Measurements from ENCODE around the gene BTBD19. TPM values are rescaled to one million over a fixed set of nuclear protein-coding genes. Genes with fewer than 3 reads are reported as not detected.
"Not testable (repeated sequence)": the region's sequence is repeated elsewhere in the genome, so short reads cannot be mapped to it uniquely, and the experiment has no call there.

The BTBD19 gene
- total RNA-seq, 1 donor = 21.4 TPM

GRCh38 chr1:44832056-44832705 lies 23.9 kb downstream of the BTBD19 start:
- H3K4me3 ChIP-seq (ENCODE audit: insufficient read depth, low read length) = no peak overlapping the region
- H3K27ac ChIP-seq (ENCODE audit: low read depth, low read length) = no peak overlapping the region
- H2AFZ ChIP-seq (ENCODE audit: low read length) = no peak overlapping the region
- DNase-seq (ENCODE audit: insufficient read length, low spot score, missing footprints) = no peak
- H3K27me3 ChIP-seq (ENCODE audit: insufficient read depth, low read length) = no peaks in the 10 kb centered on the region
- H3K4me1 ChIP-seq (ENCODE audit: insufficient read depth, low read length) = peaks cover 3% of the 10 kb centered on the region
- no peaks in the 10 kb centered on the region for H4K20me1 ChIP-seq (ENCODE audit: insufficient read depth, low read length)
- no peaks in the 10 kb centered on the region for H3K9me3 ChIP-seq (ENCODE audit: low read depth, low read length)
- H3K79me2 ChIP-seq (ENCODE audit: insufficient read depth, low read length) = no peaks in the 10 kb centered on the region
- TF ChIP-seq, protein P1, sequence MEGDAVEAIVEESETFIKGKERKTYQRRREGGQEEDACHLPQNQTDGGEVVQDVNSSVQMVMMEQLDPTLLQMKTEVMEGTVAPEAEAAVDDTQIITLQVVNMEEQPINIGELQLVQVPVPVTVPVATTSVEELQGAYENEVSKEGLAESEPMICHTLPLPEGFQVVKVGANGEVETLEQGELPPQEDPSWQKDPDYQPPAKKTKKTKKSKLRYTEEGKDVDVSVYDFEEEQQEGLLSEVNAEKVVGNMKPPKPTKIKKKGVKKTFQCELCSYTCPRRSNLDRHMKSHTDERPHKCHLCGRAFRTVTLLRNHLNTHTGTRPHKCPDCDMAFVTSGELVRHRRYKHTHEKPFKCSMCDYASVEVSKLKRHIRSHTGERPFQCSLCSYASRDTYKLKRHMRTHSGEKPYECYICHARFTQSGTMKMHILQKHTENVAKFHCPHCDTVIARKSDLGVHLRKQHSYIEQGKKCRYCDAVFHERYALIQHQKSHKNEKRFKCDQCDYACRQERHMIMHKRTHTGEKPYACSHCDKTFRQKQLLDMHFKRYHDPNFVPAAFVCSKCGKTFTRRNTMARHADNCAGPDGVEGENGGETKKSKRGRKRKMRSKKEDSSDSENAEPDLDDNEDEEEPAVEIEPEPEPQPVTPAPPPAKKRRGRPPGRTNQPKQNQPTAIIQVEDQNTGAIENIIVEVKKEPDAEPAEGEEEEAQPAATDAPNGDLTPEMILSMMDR (IDR thresholded peaks at IDR 0.05; ENCODE audit: extremely low read depth, low read depth, low read length) = no peak
- no peaks in the 10 kb centered on the region for H3K36me3 ChIP-seq (ENCODE audit: insufficient read depth, low read length)
- no peak overlapping the region for H3K4me2 ChIP-seq (ENCODE audit: insufficient read depth, low read length)

DNA sequence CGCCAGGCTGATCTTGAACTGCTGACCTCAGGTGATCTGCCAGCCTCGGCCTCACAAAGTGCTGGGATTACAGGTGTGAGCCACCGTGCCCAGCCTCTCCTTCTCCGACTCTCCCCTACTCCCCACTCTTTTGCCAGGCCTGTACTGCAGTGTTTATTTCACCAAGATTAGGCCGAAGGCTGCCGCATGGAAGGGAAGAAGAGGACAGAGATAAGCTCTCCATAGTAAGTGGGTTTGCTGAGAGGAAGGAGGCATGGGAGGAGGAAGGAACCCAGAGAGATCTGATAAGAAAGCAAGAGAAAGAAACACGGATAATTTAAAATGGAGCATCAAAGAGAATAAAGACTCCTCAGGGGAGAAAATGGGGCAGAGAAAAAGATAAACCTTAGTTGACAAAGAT lies 26.0 kb downstream of the BTBD19 start:
- H3K4me2 ChIP-seq (ENCODE audit: insufficient read depth, low read length) = no peak overlapping the region
- no peak overlapping the region for H2AFZ ChIP-seq (ENCODE audit: low read length)
- H3K4me1 ChIP-seq (ENCODE audit: insufficient read depth, low read length) = peaks cover 3% of the 10 kb centered on the region
- H3K27ac ChIP-seq (ENCODE audit: low read depth, low read length) = no peak overlapping the region
- H3K79me2 ChIP-seq (ENCODE audit: insufficient read depth, low read length) = no peaks in the 10 kb centered on the region
- H3K27me3 ChIP-seq (ENCODE audit: insufficient read depth, low read length) = no peaks in the 10 kb centered on the region
- H3K4me3 ChIP-seq (ENCODE audit: insufficient read depth, low read length) = no peak overlapping the region
- TF ChIP-seq, protein P1 (IDR thresholded peaks at IDR 0.05; ENCODE audit: extremely low read depth, low read depth, low read length) = no peak
- no peaks in the 10 kb centered on the region for H3K9me3 ChIP-seq (ENCODE audit: low read depth, low read length)
- DNase-seq (ENCODE audit: insufficient read length, low spot score, missing footprints) = no peak
- H4K20me1 ChIP-seq (ENCODE audit: insufficient read depth, low read length) = no peaks in the 10 kb centered on the region
- no peaks in the 10 kb centered on the region for H3K36me3 ChIP-seq (ENCODE audit: insufficient read depth, low read length)

DNA sequence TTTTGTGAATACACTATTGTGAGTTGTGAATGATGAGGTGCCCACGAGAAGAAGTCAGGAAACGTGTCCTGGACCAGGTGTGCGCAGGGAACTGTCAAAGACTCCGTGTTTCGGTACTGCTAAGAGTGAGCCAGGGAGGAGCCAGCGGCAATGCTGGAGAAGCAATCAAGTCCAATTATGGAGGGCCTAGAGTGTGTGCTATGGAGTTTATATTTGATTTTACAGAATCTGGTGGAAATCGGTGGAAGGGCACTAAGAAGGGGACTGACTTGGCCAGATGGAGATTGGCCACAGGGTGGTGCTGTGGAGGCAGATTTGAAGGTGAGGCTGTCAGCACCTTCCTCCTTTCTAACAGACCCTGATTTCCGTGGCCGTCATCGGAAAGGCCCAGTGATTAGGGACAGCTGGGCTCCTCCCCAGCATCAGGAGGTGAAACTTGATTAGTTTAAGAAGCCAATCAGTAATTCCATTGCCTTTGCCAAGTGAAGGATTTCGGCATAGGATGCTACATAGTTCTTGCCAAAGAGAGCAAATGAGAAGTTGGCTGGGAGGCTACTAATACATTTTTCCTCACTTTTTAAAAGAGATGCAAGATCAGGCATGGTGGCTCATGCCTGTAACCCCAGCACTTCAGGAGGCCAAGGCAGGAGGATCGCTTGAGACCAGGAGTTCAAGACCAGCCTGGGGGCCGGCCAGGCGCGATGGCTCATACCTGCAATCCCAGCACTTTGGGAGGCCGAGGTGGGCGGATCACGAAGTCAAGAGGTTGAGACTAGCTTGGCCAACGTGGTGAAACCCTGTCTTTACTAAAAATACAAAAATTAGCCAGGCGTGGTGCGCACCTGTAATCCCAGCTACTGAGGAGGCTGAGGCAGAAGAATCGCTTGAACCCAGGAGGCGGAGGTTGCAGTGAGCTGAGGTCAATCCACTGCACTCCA lies 27.7 kb downstream of the BTBD19 start:
- TF ChIP-seq, protein P1 (IDR thresholded peaks at IDR 0.05; ENCODE audit: extremely low read depth, low read depth, low read length) = peak; percentile 92
- H2AFZ ChIP-seq (ENCODE audit: low read length) = peak overlapping the region; percentile 85
- peak; percentile 93 for DNase-seq (ENCODE audit: insufficient read length, low spot score, missing footprints)
- H3K27ac ChIP-seq (ENCODE audit: low read depth, low read length) = no peak overlapping the region
- no peaks in the 10 kb centered on the region for H3K9me3 ChIP-seq (ENCODE audit: low read depth, low read length)
- no peaks in the 10 kb centered on the region for H3K36me3 ChIP-seq (ENCODE audit: insufficient read depth, low read length)
- H3K4me1 ChIP-seq (ENCODE audit: insufficient read depth, low read length) = peaks cover 3% of the 10 kb centered on the region
- H4K20me1 ChIP-seq (ENCODE audit: insufficient read depth, low read length) = no peaks in the 10 kb centered on the region
- H3K4me2 ChIP-seq (ENCODE audit: insufficient read depth, low read length) = peak overlapping the region; percentile 79
- peak overlapping the region; percentile 46 for H3K4me3 ChIP-seq (ENCODE audit: insufficient read depth, low read length)
- no peaks in the 10 kb centered on the region for H3K27me3 ChIP-seq (ENCODE audit: insufficient read depth, low read length)
- no peaks in the 10 kb centered on the region for H3K79me2 ChIP-seq (ENCODE audit: insufficient read depth, low read length)

- H3K36me3 ChIP-seq (ENCODE audit: insufficient read depth, low read length); H3K9me3 ChIP-seq (ENCODE audit: low read depth, low read length); H3K27ac ChIP-seq (ENCODE audit: low read depth, low read length): not testable (repeated sequence)
These were observed 30.0 kb downstream of the BTBD19 start for GRCh38 chr1:44838294-44838693.

More at GRCh38 chr1:44838294-44838693, 30.0 kb downstream of the BTBD19 start:
- not testable (repeated sequence) for H3K4me3 ChIP-seq (ENCODE audit: insufficient read depth, low read length); DNase-seq (ENCODE audit: insufficient read length, low spot score, missing footprints); H3K4me2 ChIP-seq (ENCODE audit: insufficient read depth, low read length); H3K27me3 ChIP-seq (ENCODE audit: insufficient read depth, low read length); H3K4me1 ChIP-seq (ENCODE audit: insufficient read depth, low read length); H2AFZ ChIP-seq (ENCODE audit: low read length); H4K20me1 ChIP-seq (ENCODE audit: insufficient read depth, low read length); H3K79me2 ChIP-seq (ENCODE audit: insufficient read depth, low read length)
